DOHH2 (cell line): Measurements from ENCODE around the gene XKR7.

ENCODE experiments used
- H3F3A ChIP-seq: fragments of 200-600 bp; sonication (generic), shearing (Covaris generic); 2 replicates; pipeline ENCODE4 v1.6.0; 2016; ENCODE audit warnings: antibody characterized with exemption, mild to moderate bottlenecking; ENCODE audit not compliant: control insufficient read depth, insufficient read depth
- H3K27ac ChIP-seq: fragments of 200-600 bp; sonication (generic); 2 replicates; pipeline ENCODE4 v1.5.1; 2014; ENCODE audit warnings: low read depth, mild to moderate bottlenecking, low read length, moderate library complexity
- H3K27me3 ChIP-seq: fragments of 200-600 bp; sonication (generic); 2 replicates; pipeline ENCODE4 v1.6.1; 2014; ENCODE audit warnings: mild to moderate bottlenecking, low read length, mixed read lengths; ENCODE audit not compliant: control insufficient read depth
- H3K36me3 ChIP-seq: fragments of 200-600 bp; sonication (generic); 2 replicates; pipeline ENCODE4 v1.6.1; 2014; ENCODE audit warnings: mild to moderate bottlenecking, low read length, moderate library complexity, mixed read lengths; ENCODE audit not compliant: control insufficient read depth
- H3K4me1 ChIP-seq: fragments of 200-600 bp; sonication (generic); 2 replicates; pipeline ENCODE4 v1.6.1; 2014; ENCODE audit warnings: mild to moderate bottlenecking, low read length, mixed read lengths; ENCODE audit not compliant: control insufficient read depth
- H3K4me2 ChIP-seq: fragments of 200-600 bp; sonication (generic); 2 replicates; pipeline ENCODE4 v1.6.0; 2014; ENCODE audit warnings: mild to moderate bottlenecking, low read length, moderate library complexity
- H3K4me3 ChIP-seq: fragments of 200-600 bp; sonication (generic); 2 replicates; pipeline ENCODE4 v1.5.1; 2014; ENCODE audit warnings: mild to moderate bottlenecking, low read length, mixed read lengths
- H3K79me2 ChIP-seq: fragments of 200-600 bp; sonication (generic); 2 replicates; pipeline ENCODE4 v1.6.1; 2014; ENCODE audit warnings: mild to moderate bottlenecking, low read length, mixed read lengths; ENCODE audit not compliant: control insufficient read depth
- H3K9me2 ChIP-seq: fragments of 200-600 bp; sonication (generic); replicated peaks from 2 replicates; pipeline ENCODE4 v1.6.1; 2014; ENCODE audit warnings: mild to moderate bottlenecking, low read length, mixed read lengths; ENCODE audit not compliant: control insufficient read depth
- H3K9me3 ChIP-seq: fragments of 200-600 bp; sonication (generic); 2 replicates; pipeline ENCODE4 v1.6.1; 2014; ENCODE audit warnings: antibody characterized with exemption, low read length, mixed read lengths; ENCODE audit not compliant: control insufficient read depth, insufficient read depth
- H4K20me1 ChIP-seq: fragments of 200-600 bp; sonication (generic); 2 replicates; pipeline ENCODE4 v1.6.0; 2014; ENCODE audit warnings: low read depth, mild to moderate bottlenecking, antibody characterized with exemption, low read length, moderate library complexity; ENCODE audit not compliant: control insufficient read depth, insufficient read depth
- CTCF ChIP-seq: fragments of 200-600 bp; sonication (generic); IDR thresholded peaks from one replicate; pipeline ENCODE4 v1.5.1; 2014; ENCODE audit warnings: antibody characterized with exemption, mild to moderate bottlenecking, low read depth, low read length; ENCODE audit not compliant: poor library complexity, severe bottlenecking
- EZH2phosphoT487 ChIP-seq: fragments of 200-600 bp; sonication (generic); IDR thresholded peaks from 2 replicates; pipeline ENCODE4 v1.6.1; 2017; ENCODE audit warnings: borderline replicate concordance, mild to moderate bottlenecking, antibody characterized with exemption, low read length, moderate library complexity, mixed read lengths

Gene XKR7

GRCh38 chr20:32013326-32013725 is 45.4 kb downstream of the XKR7 start:
- Histone ChIP-seq H4K20me1 (no peaks in the 10 kb centered on the region), H3K27me3 (peaks cover 11% of the 10 kb centered on the region), H3K9me3 (no peaks in the 10 kb centered on the region), H3F3A (no peaks in the 10 kb centered on the region), H3K4me2 (no peak overlapping the region), H3K4me1 (peaks cover 6% of the 10 kb centered on the region), H3K36me3 (no peaks in the 10 kb centered on the region), H3K9me2 (no peaks in the 10 kb centered on the region), H3K4me3 (no peak overlapping the region), H3K79me2 (no peaks in the 10 kb centered on the region), H3K27ac (no peak overlapping the region)
- no peak for TF ChIP-seq CTCF
- TF ChIP-seq EZH2phosphoT487 = no peak

- peaks cover 21% of the 10 kb centered on the region for H3K4me1 ChIP-seq
- H3K79me2 ChIP-seq = no peaks in the 10 kb centered on the region
- no peaks in the 10 kb centered on the region for H3K9me2 ChIP-seq
- H3F3A ChIP-seq = no peaks in the 10 kb centered on the region
- H4K20me1 ChIP-seq = no peaks in the 10 kb centered on the region
- H3K27me3 ChIP-seq = peaks cover 46% of the 10 kb centered on the region
- H3K4me2 ChIP-seq = peak overlapping the region; percentile 90
- no peaks in the 10 kb centered on the region for H3K36me3 ChIP-seq
- no peak overlapping the region for H3K27ac ChIP-seq
- no peaks in the 10 kb centered on the region for H3K9me3 ChIP-seq
- no peak for TF ChIP-seq EZH2phosphoT487
- TF ChIP-seq CTCF = no peak
- no peak overlapping the region for H3K4me3 ChIP-seq
Observed at GRCh38 chr20:32017711-32018251, 49.8 kb downstream of the XKR7 start.

GRCh38 chr20:32018269-32019155 is 50.6 kb downstream of the XKR7 start:
- H3K79me2 ChIP-seq = no peaks in the 10 kb centered on the region
- H3K27me3 ChIP-seq = peaks cover 46% of the 10 kb centered on the region
- H3K36me3 ChIP-seq = no peaks in the 10 kb centered on the region
- peak overlapping the region; percentile 90 for H3K4me2 ChIP-seq
- H3K4me1 ChIP-seq = peaks cover 21% of the 10 kb centered on the region
- TF ChIP-seq EZH2phosphoT487 (no peak), CTCF (no peak)
- H3K9me3 ChIP-seq = no peaks in the 10 kb centered on the region
- H3K9me2 ChIP-seq = no peaks in the 10 kb centered on the region
- H3F3A ChIP-seq = no peaks in the 10 kb centered on the region
- no peaks in the 10 kb centered on the region for H4K20me1 ChIP-seq
- peak overlapping the region; percentile 83 for H3K4me3 ChIP-seq
- H3K27ac ChIP-seq = no peak overlapping the region
